Activated naive CD4-positive, alpha-beta T cell treated with anti-CD3 and anti-CD28 coated beads for 36 hours (primary cell): ENCODE results near the gene UBE2O. TPM values are rescaled to one million over a fixed set of nuclear protein-coding genes. Genes with fewer than 3 reads are reported as not detected.
A peak's percentile ranks its signal among the peaks of the same experiment; 100 is the strongest.

Source experiments
- CTCF ChIA-PET: fragments of 350-600 bp; sonication (Branson Sonifier 250); formaldehyde crosslinking; loops from one replicate; lab custom pipeline; 2021; ENCODE audit warnings: antibody characterized with exemption; lab: Charles Lee
- DNase-seq: peaks from one replicate; pipeline ENCODE4 v3.0.0-alpha.2; 2020
- H3K27ac Mint-ChIP-seq: one replicate; pipeline ENCODE4 v1.8.0; 2021; ENCODE audit warnings: mild to moderate bottlenecking, mixed read lengths
- H3K27me3 Mint-ChIP-seq: one replicate; pipeline ENCODE4 v1.8.0; 2021; ENCODE audit warnings: low read depth, mixed read lengths
- H3K36me3 Mint-ChIP-seq: one replicate; pipeline ENCODE4 v1.8.0; 2021; ENCODE audit warnings: low read depth, mixed read lengths
- H3K4me1 Mint-ChIP-seq: one replicate; pipeline ENCODE4 v1.8.0; 2021; ENCODE audit warnings: low read depth, mixed read lengths
- H3K4me3 Mint-ChIP-seq: one replicate; pipeline ENCODE4 v1.8.0; 2021; ENCODE audit warnings: mild to moderate bottlenecking, moderate library complexity, mixed read lengths
- H3K9me3 Mint-ChIP-seq: one replicate; pipeline ENCODE4 v1.8.0; 2021; ENCODE audit warnings: mixed read lengths
- intact Hi-C: fragments of 100-400 bp; cut with micrococcal nuclease; formaldehyde crosslinking; loops from one replicate; pipeline ENCODE4 v1.15.1; 2023
- total RNA-seq, 2 experiments: library from RNA; stranded (reverse); gene quantifications; one replicate each; pipeline ENCODE4 v1.2.3, GENCODE V29; 2021

UBE2O gene
- total RNA-seq, 2 experiments from 2014 or later = 18.8 TPM

GRCh38 chr17:76458580-76459490 lies 5.9 kb upstream of the UBE2O start:
- CTCF ChIA-PET = interaction anchor here (0.6 to 2.8 kb wide), 10 partner anchors 10 to 655 kb away, joined by 3 to 14 read pairs (median 4); no protein-coding TSS in a partner anchor
- no peaks in the 10 kb centered on the region for H3K36me3 Mint-ChIP-seq
- H3K27ac Mint-ChIP-seq = no peak overlapping the region
- peak; percentile 35 for DNase-seq
- intact Hi-C loops = loop anchor here (1.0 kb wide), 1 partner anchor 51 kb away; no protein-coding TSS in a partner anchor
- H3K9me3 Mint-ChIP-seq = no peaks in the 10 kb centered on the region
- no peak overlapping the region for H3K4me3 Mint-ChIP-seq
- H3K27me3 Mint-ChIP-seq = no peaks in the 10 kb centered on the region
- H3K4me1 Mint-ChIP-seq = no peaks in the 10 kb centered on the region

- H3K36me3 Mint-ChIP-seq = no peaks in the 10 kb centered on the region
- intact Hi-C loops = loop anchor here (1.0 to 5.0 kb wide), 5 partner anchors 48 to 476 kb away; partner anchors contain the start of genes ACOX1, RHBDF2 and TEN1
- no peaks in the 10 kb centered on the region for H3K9me3 Mint-ChIP-seq
- no peak for DNase-seq
- H3K4me1 Mint-ChIP-seq = peaks cover 36% of the 10 kb centered on the region
- CTCF ChIA-PET = interaction anchor here (0.8 to 1.6 kb wide), 7 partner anchors 13 to 70 kb away, joined by 3 to 6 read pairs (median 3); partner anchors contain the start of gene AANAT
- H3K27me3 Mint-ChIP-seq = no peaks in the 10 kb centered on the region
- no peak overlapping the region for H3K27ac Mint-ChIP-seq
- peak overlapping the region; percentile 85 for H3K4me3 Mint-ChIP-seq
Measured at GRCh38 chr17:76453431-76453743, 435 bp upstream of the UBE2O start.

GRCh38 chr17:76452127-76452659 lies 759 bp downstream of the UBE2O start:
- peaks cover 48% of the 10 kb centered on the region for H3K4me1 Mint-ChIP-seq
- no peak for DNase-seq
- intact Hi-C loops = loop anchor here (2.0 to 5.0 kb wide), 3 partner anchors 69 to 475 kb away; partner anchors contain the start of genes ACOX1 and TEN1
- CTCF ChIA-PET = interaction anchor here (1.0 to 1.6 kb wide), 4 partner anchors 11 to 66 kb away, joined by 3 read pairs; no protein-coding TSS in a partner anchor
- no peaks in the 10 kb centered on the region for H3K27me3 Mint-ChIP-seq
- H3K4me3 Mint-ChIP-seq = peak overlapping the region; percentile 85
- H3K36me3 Mint-ChIP-seq = no peaks in the 10 kb centered on the region
- no peaks in the 10 kb centered on the region for H3K9me3 Mint-ChIP-seq
- no peak overlapping the region for H3K27ac Mint-ChIP-seq

GRCh38 chr17:76451506-76451905 lies 1.4 kb downstream of the UBE2O start:
- Mint-ChIP-seq H3K36me3 (no peaks in the 10 kb centered on the region), H3K4me1 (peaks cover 55% of the 10 kb centered on the region), H3K27me3 (no peaks in the 10 kb centered on the region), H3K4me3 (peak overlapping the region; percentile 85), H3K27ac (no peak overlapping the region), H3K9me3 (no peaks in the 10 kb centered on the region)
- CTCF ChIA-PET = interaction anchor here (1.0 to 1.5 kb wide), 3 partner anchors 12 to 65 kb away, joined by 3 read pairs; no protein-coding TSS in a partner anchor
- intact Hi-C loops = loop anchor here (5.0 kb wide), 2 partner anchors 106 to 474 kb away; partner anchors contain the start of genes ACOX1 and TEN1
- DNase-seq = no peak

GRCh38 chr17:76449126-76449525 lies 3.8 kb downstream of the UBE2O start:
- no peak for DNase-seq
- intact Hi-C loops = no loop called here
- no peaks in the 10 kb centered on the region for H3K9me3 Mint-ChIP-seq
- peaks cover 78% of the 10 kb centered on the region for H3K4me1 Mint-ChIP-seq
- H3K4me3 Mint-ChIP-seq = no peak overlapping the region
- no peaks in the 10 kb centered on the region for H3K36me3 Mint-ChIP-seq
- H3K27me3 Mint-ChIP-seq = no peaks in the 10 kb centered on the region
- H3K27ac Mint-ChIP-seq = no peak overlapping the region
- CTCF ChIA-PET = interaction anchor here (0.6 to 1.6 kb wide), 5 partner anchors 10 to 468 kb away, joined by 3 to 7 read pairs (median 3); no protein-coding TSS in a partner anchor

GRCh38 chr17:76447931-76448652 lies 4.9 kb downstream of the UBE2O start:
- Mint-ChIP-seq H3K27me3 (no peaks in the 10 kb centered on the region), H3K36me3 (no peaks in the 10 kb centered on the region), H3K4me1 (peaks cover 83% of the 10 kb centered on the region), H3K27ac (no peak overlapping the region), H3K4me3 (no peak overlapping the region), H3K9me3 (no peaks in the 10 kb centered on the region)
- intact Hi-C loops = loop anchor here (1.0 kb wide), 1 partner anchor 40 kb away; no protein-coding TSS in a partner anchor
- peak; percentile 52 for DNase-seq
- CTCF ChIA-PET = interaction anchor here (0.8 to 1.6 kb wide), 4 partner anchors 10 to 50 kb away, joined by 3 to 6 read pairs (median 3); no protein-coding TSS in a partner anchor

- peaks cover 85% of the 10 kb centered on the region for H3K4me1 Mint-ChIP-seq
- intact Hi-C loops = no loop called here
- H3K4me3 Mint-ChIP-seq = no peak overlapping the region
- CTCF ChIA-PET = interaction anchor here (0.6 to 1.5 kb wide), 3 partner anchors 38 to 59 kb away, joined by 4 to 5 read pairs (median 4); no protein-coding TSS in a partner anchor
- H3K36me3 Mint-ChIP-seq = no peaks in the 10 kb centered on the region
- no peaks in the 10 kb centered on the region for H3K27me3 Mint-ChIP-seq
- no peak overlapping the region for H3K27ac Mint-ChIP-seq
- no peak for DNase-seq
- H3K9me3 Mint-ChIP-seq = no peaks in the 10 kb centered on the region
Measured at GRCh38 chr17:76446449-76447231, 6.3 kb downstream of the UBE2O start.

GRCh38 chr17:76445697-76446448 lies 7.1 kb downstream of the UBE2O start:
- Mint-ChIP-seq H3K27me3 (no peaks in the 10 kb centered on the region), H3K4me3 (no peak overlapping the region), H3K27ac (no peak overlapping the region), H3K36me3 (no peaks in the 10 kb centered on the region), H3K4me1 (peaks cover 78% of the 10 kb centered on the region), H3K9me3 (no peaks in the 10 kb centered on the region)
- no peak for DNase-seq
- CTCF ChIA-PET = interaction anchor here (0.6 to 1.5 kb wide), 6 partner anchors 21 to 130 kb away, joined by 3 to 5 read pairs (median 4); partner anchors contain the start of gene AANAT
- intact Hi-C loops = no loop called here

GRCh38 chr17:76444518-76445311 lies 8.2 kb downstream of the UBE2O start:
- intact Hi-C loops = no loop called here
- no peak for DNase-seq
- Mint-ChIP-seq H3K4me1 (peaks cover 69% of the 10 kb centered on the region), H3K27ac (no peak overlapping the region), H3K9me3 (no peaks in the 10 kb centered on the region), H3K27me3 (no peaks in the 10 kb centered on the region), H3K36me3 (no peaks in the 10 kb centered on the region), H3K4me3 (no peak overlapping the region)
- CTCF ChIA-PET = interaction anchor here (1.0 to 1.5 kb wide), 3 partner anchors 22 to 47 kb away, joined by 4 to 9 read pairs (median 4); partner anchors contain the start of gene AANAT
